K562 (cell line): ENCODE results near the gene METTL25B. TPM values are rescaled to one million over a fixed set of nuclear protein-coding genes. Genes with fewer than 3 reads are reported as not detected.

Experiments
- ATAC-seq: fragments of 200-7000 bp; cut with Tn5 transposase; 3 replicates; pipeline ENCODE4 v1.9.1; 2020; ENCODE audit warnings: moderate library complexity
- BruUV-seq: library from RNA; stranded (reverse); fragments of 400-500 nt; replicated peaks from 2 replicates; lab custom pipeline; 2021; lab: Mats Ljungman, UMichigan
- CTCF ChIA-PET: fragments of 300-600 bp; formaldehyde crosslinking; extraction: SDS; loops from one replicate; lab custom pipeline; 2021; ENCODE audit warnings: low intra/inter-chr PET ratio; lab: Yijun Ruan, JAX
- POLR2A ChIA-PET: fragments of 300-600, 350-650 bp; sonication (Branson Sonifier 250); formaldehyde crosslinking; extraction: SDS; loops from one replicate; lab custom pipeline; 2021; ENCODE audit warnings: antibody characterized with exemption, inconsistent platforms; lab: Yijun Ruan, JAX
- DNase-seq, 4 experiments: peaks; one replicate each; pipeline versions ENCODE4 v3.0.0 to v3.0.0-alpha.2; 2011 to 2018; ENCODE audit warnings: low spot score in 3 of 4, mixed read lengths in 3 of 4; ENCODE audit errors: extremely low read depth in 1 of 4
- FAIRE-seq: peaks from 2 replicates; lab custom pipeline; 2011; peaks lifted over from hg19 to GRCh38; lab: Jason Lieb, UNC
- H2AFZ ChIP-seq: 2 replicates; pipeline ENCODE4 v1.6.0; 2011; ENCODE audit warnings: low read depth, low read length, control low read depth, inconsistent platforms
- H3K27ac ChIP-seq: fragments of 200-600 bp; 3 replicates; pipeline ENCODE4 v1.8.0; 2011; ENCODE audit warnings: low read depth, mild to moderate bottlenecking, control low read depth, inconsistent platforms, low read length, moderate library complexity, mixed read lengths; ENCODE audit errors: extremely low read depth
- H3K27me3 ChIP-seq, 2 experiments: fragments of 300-600 bp in 1 of 2; 2 replicates in 1 of 2; 3 replicates in 1 of 2; pipeline versions ENCODE4 v1.6.0 to v1.8.0; 2011; ENCODE audit warnings: inconsistent platforms in 2 of 2, low read length in 2 of 2, mild to moderate bottlenecking in 1 of 2, mixed read lengths in 1 of 2, moderate library complexity in 1 of 2; ENCODE audit not compliant: control insufficient read depth in 2 of 2, insufficient read depth in 2 of 2
- H3K36me3 ChIP-seq: fragments of 300-600 bp; 3 replicates; pipeline ENCODE4 v1.8.0; 2011; ENCODE audit warnings: mild to moderate bottlenecking, low read length, inconsistent platforms; ENCODE audit not compliant: control insufficient read depth, insufficient read depth
- H3K4me1 ChIP-seq, 2 experiments: fragments of 200-600 bp in 1 of 2; replicated peaks in 1 of 2; 2 replicates in 1 of 2; 3 replicates in 1 of 2; pipeline versions ENCODE4 v1.5.1 to v1.8.0; 2011; ENCODE audit warnings: inconsistent platforms in 2 of 2, low read length in 2 of 2, mild to moderate bottlenecking in 1 of 2, mixed read lengths in 1 of 2, moderate library complexity in 1 of 2; ENCODE audit not compliant: control insufficient read depth in 2 of 2, insufficient read depth in 2 of 2
- H3K4me2 ChIP-seq: 2 replicates; pipeline ENCODE4 v1.6.1; 2011; ENCODE audit warnings: low read length, control low read depth, inconsistent platforms, mixed read lengths; ENCODE audit not compliant: insufficient read depth
- H3K4me3 ChIP-seq: fragments of 200-600 bp; sonication (generic), shearing (Covaris generic); 2 replicates; pipeline ENCODE4 v1.5.1; 2016; ENCODE audit warnings: control low read depth, inconsistent platforms
- H3K79me2 ChIP-seq: fragments of 200-600 bp; 3 replicates; pipeline ENCODE4 v1.8.0; 2011; ENCODE audit warnings: low read length, inconsistent platforms; ENCODE audit not compliant: control insufficient read depth, insufficient read depth
- H3K9ac ChIP-seq, 2 experiments: 2 replicates each; pipeline versions ENCODE4 v1.6.0 to v1.6.1; 2011; ENCODE audit warnings: low read depth in 2 of 2, low read length in 2 of 2, control low read depth in 1 of 2, inconsistent platforms in 1 of 2, mild to moderate bottlenecking in 1 of 2, mixed read lengths in 1 of 2; ENCODE audit not compliant: insufficient read depth in 1 of 2
- H3K9me1 ChIP-seq: one replicate; pipeline ENCODE4 v1.6.0; 2011; ENCODE audit warnings: inconsistent platforms, mild to moderate bottlenecking, low read length, moderate library complexity; ENCODE audit not compliant: control insufficient read depth, insufficient read depth
- H3K9me3 ChIP-seq: replicated peaks from 2 replicates; pipeline ENCODE4 v1.5.1; 2011; ENCODE audit warnings: low read depth, low read length, inconsistent platforms; ENCODE audit not compliant: control insufficient read depth, insufficient read depth
- H4K20me1 ChIP-seq: replicated peaks from 2 replicates; pipeline ENCODE4 v1.6.1; 2011; ENCODE audit warnings: low read length, inconsistent platforms, mixed read lengths; ENCODE audit not compliant: control insufficient read depth, insufficient read depth
- ASH1L ChIP-seq: fragments of 450-650 bp; IDR thresholded peaks from 2 replicates; pipeline ENCODE4 v1.6.1; 2018; ENCODE audit warnings: borderline replicate concordance, mild to moderate bottlenecking, low read depth; ENCODE audit not compliant: partially characterized antibody
- BCLAF1 ChIP-seq, 2 experiments: fragments of 450-650 bp in 1 of 2; IDR thresholded peaks; 2 replicates each; pipeline ENCODE4 v1.6.1; 2011 to 2017; ENCODE audit warnings: low read depth in 2 of 2, antibody characterized with exemption in 1 of 2, borderline replicate concordance in 1 of 2, low read length in 1 of 2, mild to moderate bottlenecking in 1 of 2, mixed read lengths in 1 of 2; ENCODE audit not compliant: control insufficient read depth in 1 of 2
- CBX8 ChIP-seq: fragments of 200-600 bp; sonication (generic); IDR thresholded peaks from 2 replicates; pipeline ENCODE4 v1.6.1; 2012; ENCODE audit warnings: borderline replicate concordance, mixed run types, low read depth, mild to moderate bottlenecking, moderate library complexity, mixed read lengths, low read length, control low read depth, inconsistent platforms; ENCODE audit not compliant: poor library complexity, severe bottlenecking; ENCODE audit errors: extremely low read depth
- HEY1 ChIP-seq: fragments of 250-450 bp; sonication (Bioruptor Pico); IDR thresholded peaks from 2 replicates; pipeline ENCODE4 v1.5.0; 2020; ENCODE audit warnings: mild to moderate bottlenecking, moderate library complexity, borderline replicate concordance
- JUN ChIP-seq, 2 experiments: sonication (generic) in 1 of 2; formaldehyde crosslinking in 1 of 2; IDR thresholded peaks; 2 replicates each; pipeline versions ENCODE4 v1.6.1 to v1.8.0; 2012 to 2022; ENCODE audit warnings: borderline replicate concordance in 2 of 2, mild to moderate bottlenecking in 2 of 2, improper control_type of control experiment in 1 of 2, low read depth in 1 of 2, low read length in 1 of 2, missing genetic modification reagents in 1 of 2
- KDM2B ChIP-seq: fragments of 250-450 bp; sonication (Bioruptor Pico); IDR thresholded peaks from 2 replicates; pipeline ENCODE4 v1.8.0; 2021; ENCODE audit warnings: mild to moderate bottlenecking, moderate library complexity
- MAFK ChIP-seq: IDR thresholded peaks from 2 replicates; pipeline ENCODE4 v1.6.1; 2011; ENCODE audit warnings: low read length, improper control_type of control experiment
- MECOM ChIP-seq: fragments of 250-450 bp; sonication (Bioruptor Pico); IDR thresholded peaks from 2 replicates; pipeline ENCODE4 v1.8.0; 2022; ENCODE audit warnings: inconsistent platforms
- NR0B1 ChIP-seq: fragments of 450-650 bp; IDR thresholded peaks from one replicate; pipeline ENCODE4 v1.6.1; 2018; ENCODE audit warnings: mild to moderate bottlenecking, moderate library complexity; ENCODE audit not compliant: partially characterized antibody
- PHF21A ChIP-seq: fragments of 450-650 bp; IDR thresholded peaks from 2 replicates; pipeline ENCODE4 v1.6.1; 2017; ENCODE audit warnings: low read depth, borderline replicate concordance
- SIN3B ChIP-seq: fragments of 450-650 bp; IDR thresholded peaks from 2 replicates; pipeline ENCODE4 v1.6.1; 2017; ENCODE audit warnings: low read depth, mild to moderate bottlenecking, moderate library complexity
- SREBF1 ChIP-seq: fragments of 150-350 bp; IDR thresholded peaks from 2 replicates; pipeline ENCODE4 v1.6.1; 2014; ENCODE audit warnings: antibody characterized with exemption, low read depth, low read length, borderline replicate concordance
- WGBS: fragments of 100-300 bp; shearing (Covaris generic); methylation state at CpG from one replicate; pipeline ENCODE4 v1.1.6; 2016; ENCODE audit warnings: low coverage, mixed read lengths; ENCODE audit not compliant: insufficient coverage; ENCODE audit errors: missing lambda C conversion rate; 5-methylcytosine and 5-hydroxymethylcytosine counted together
- in situ Hi-C: fragments of 300-500 bp; cut with MboI; formaldehyde crosslinking; loops from 4 replicates; pipeline ENCODE4 v1.15.0; 2018; ENCODE audit warnings: inconsistent platforms, mixed read lengths
- intact Hi-C: fragments of 100-400 bp; cut with micrococcal nuclease; formaldehyde crosslinking; loops from 2 replicates; pipeline ENCODE4 v1.14.2; 2022
- polyA plus RNA-seq, 8 experiments: library from polyadenylated mRNA; depleted of rRNA in 4 of 8; stranded (reverse) in 5 of 8; unstranded in 3 of 8; fragments of >200 nt; fragmentation: Nextera tagmentation in 2 of 8; fragmentation: Illumina TruSeq in 1 of 8; extraction: Ambion mirVana in 2 of 8; extraction: Trizol in 1 of 8; gene quantifications; 2 replicates each; pipeline versions ENCODE4 v1.2.1 to v1.2.3, GENCODE V29; 2011 to 2014; ENCODE audit warnings: inconsistent platforms in 1 of 8, missing spikeins in 1 of 8
- total RNA-seq, 7 experiments: library from RNA; depleted of rRNA in 6 of 7; stranded (reverse); fragments of >200 nt in 6 of 7; fragmentation: Illumina TruSeq in 2 of 7; extraction: Trizol in 2 of 7; gene quantifications; 2 replicates each; pipeline versions ENCODE4 v1.2.1 to v1.2.3, GENCODE V29; 2011 to 2021; ENCODE audit warnings: low replicate concordance in 1 of 7

The METTL25B gene
- total and polyA plus RNA-seq, 9 of the 15 experiments (the other 6 are each of a cell fraction or from before 2014, with no cell fraction given), result 7.7 to 48.3 (median 33.1) TPM

- TF ChIP-seq BCLAF1 (IDR thresholded peaks at IDR 0.05; ENCODE audit: borderline replicate concordance in 1 of 2, control insufficient read depth in 1 of 2, low read depth in 2 of 2, low read length in 1 of 2) (no peak), CBX8 (no peak), PHF21A (no peak)
- TF ChIP-seq, all 486 proteins: peak for 4
Measured at GRCh38 chr1:156698995-156699394, 29.3 kb upstream of the METTL25B start (continued).

- in situ Hi-C loops, result no loop called here
- H3K36me3 ChIP-seq, result no peaks in the 10 kb centered on the region
- no peaks in the 10 kb centered on the region for H3K79me2 ChIP-seq
- no peaks in the 10 kb centered on the region for H3K27me3 ChIP-seq
- ATAC-seq (peak; percentile 6; the same call in 2 of the 3 replicates), FAIRE-seq (no peak), DNase-seq (peak in 3 of 4 experiments; percentile 15 to 35 (median 30))
- no peak overlapping the region for H3K4me2 ChIP-seq
- no TSS peak for BruUV-seq
- no peaks in the 10 kb centered on the region for H3K9me1 ChIP-seq
- no peaks in the 10 kb centered on the region for H4K20me1 ChIP-seq
- H3K4me3 ChIP-seq, result no peak overlapping the region
- peak overlapping the region in 1 of 2 experiments; percentile 76; a peak in 2 of 4 replicates for H3K9ac ChIP-seq
- ChIA-PET CTCF (interaction anchor here (1.3 kb wide), 1 partner anchor 12 kb away, joined by 4 read pairs; no protein-coding TSS in a partner anchor), POLR2A (interaction anchor here (0.7 to 1.3 kb wide), 7 partner anchors 9 to 77 kb away, joined by 3 to 9 read pairs (median 3); no protein-coding TSS in a partner anchor)
- H3K27ac ChIP-seq, result no peak overlapping the region
- peaks cover 8 to 30% of the 10 kb centered on the region in 2 experiments; a peak in 4 of 5 replicates for H3K4me1 ChIP-seq
- intact Hi-C loops, result no loop called here
- WGBS, result 42% methylated on average over 8 of the region's 8 CpGs
- H3K9me3 ChIP-seq, result no peaks in the 10 kb centered on the region
- peak overlapping the region; percentile 15 for H2AFZ ChIP-seq
- TF ChIP-seq SREBF1, result no peak
- TF ChIP-seq NR0B1, result no peak
- TF ChIP-seq KDM2B, result no peak
- no peak for TF ChIP-seq HEY1 (CRISPR knock-in tag)
- no peak for TF ChIP-seq SIN3B
- no peak for TF ChIP-seq ASH1L
- 0 out of 2 replicates have a peak, but pooled peaks have one; percentile 11 for TF ChIP-seq MAFK
- TF ChIP-seq JUN (IDR thresholded peaks at IDR 0.05; ENCODE audit: borderline replicate concordance, low read depth, low read length), result no peak
- TF ChIP-seq JUN (CRISPR knock-in tag; IDR thresholded peaks at IDR 0.05; ENCODE audit: borderline replicate concordance), result no peak
- TF ChIP-seq MECOM (CRISPR knock-in tag), result no peak
Measured at GRCh38 chr1:156700736-156701531, 27.3 kb upstream of the METTL25B start.
